Neural cell (in vitro differentiated cells): ENCODE measurements around the gene SYT17. TPM values are rescaled to one million over a fixed set of nuclear protein-coding genes. Genes with fewer than 3 reads are reported as not detected.

ENCODE experiments used
- H2AFZ ChIP-seq: fragments of 200-600, 300-800 bp; sonication (generic), shearing (Covaris generic); 2 replicates; pipeline ENCODE4 v1.6.0; 2014; ENCODE audit warnings: low read depth, mild to moderate bottlenecking, antibody characterized with exemption, low read length, moderate library complexity
- H3F3A ChIP-seq: fragments of 200-600 bp; shearing (Covaris generic); 2 replicates; pipeline ENCODE4 v1.6.1; 2016; ENCODE audit warnings: mild to moderate bottlenecking, moderate library complexity, mixed read lengths, antibody characterized with exemption, low read length; ENCODE audit not compliant: insufficient read depth, poor library complexity, severe bottlenecking
- H3K27ac ChIP-seq: fragments of 200-600, 300-800 bp; sonication (generic), shearing (Covaris generic); 2 replicates; pipeline ENCODE4 v1.5.1; 2014; ENCODE audit warnings: mild to moderate bottlenecking, low read length, moderate library complexity
- H3K27me3 ChIP-seq: fragments of 300-800, 200-600 bp; sonication (generic), shearing (Covaris generic); 2 replicates; pipeline ENCODE4 v1.6.0; 2014; ENCODE audit warnings: mild to moderate bottlenecking, low read depth, low read length, moderate library complexity; ENCODE audit not compliant: insufficient read depth
- H3K36me3 ChIP-seq: fragments of 300-800, 200-600 bp; sonication (generic), shearing (Covaris generic); 2 replicates; pipeline ENCODE4 v1.5.1; 2014; ENCODE audit warnings: mild to moderate bottlenecking, antibody characterized with exemption, low read length, moderate library complexity; ENCODE audit not compliant: insufficient read depth
- H3K4me2 ChIP-seq: fragments of 300-800, 200-600 bp; sonication (generic), shearing (Covaris generic); 2 replicates; pipeline ENCODE4 v1.6.0; 2014; ENCODE audit warnings: mild to moderate bottlenecking, low read length
- H3K4me3 ChIP-seq: fragments of 300-800, 200-600 bp; sonication (generic), shearing (Covaris generic); 2 replicates; pipeline ENCODE4 v1.5.1; 2014; ENCODE audit warnings: mild to moderate bottlenecking, low read length, moderate library complexity
- H3K79me2 ChIP-seq: fragments of 200-600 bp; shearing (Covaris generic); replicated peaks from 2 replicates; pipeline ENCODE4 v1.6.0; 2014; ENCODE audit warnings: mild to moderate bottlenecking, low read length, moderate library complexity; ENCODE audit not compliant: insufficient read depth
- H3K9ac ChIP-seq: fragments of 300-800, 200-600 bp; sonication (generic), shearing (Covaris generic); 2 replicates; pipeline ENCODE4 v1.6.1; 2016; ENCODE audit warnings: mild to moderate bottlenecking, low read length, mixed read lengths
- H3K9me2 ChIP-seq: fragments of 200-600 bp; shearing (Covaris generic); 2 replicates; pipeline ENCODE4 v1.6.1; 2016; ENCODE audit warnings: mild to moderate bottlenecking, low read length, mixed read lengths; ENCODE audit not compliant: insufficient read depth
- H3K9me3 ChIP-seq: fragments of 200-600, 300-800 bp; sonication (generic), shearing (Covaris generic); 2 replicates; pipeline ENCODE4 v1.6.1; 2016; ENCODE audit warnings: mild to moderate bottlenecking, mixed run types, low read length, moderate library complexity, mixed read lengths
- H4K20me1 ChIP-seq: fragments of 200-600 bp; shearing (Covaris generic); 2 replicates; pipeline ENCODE4 v1.6.1; 2016; ENCODE audit warnings: mild to moderate bottlenecking, mixed run types; ENCODE audit not compliant: insufficient read depth
- EZH2 ChIP-seq: fragments of 200-600, 300-800 bp; shearing (Covaris generic), sonication (generic); IDR thresholded peaks from 2 replicates; pipeline ENCODE4 v1.6.1; 2014; ENCODE audit warnings: antibody characterized with exemption, low read length, borderline replicate concordance, mild to moderate bottlenecking; ENCODE audit not compliant: insufficient read depth, poor library complexity, severe bottlenecking
- MXI1 ChIP-seq: fragments of 450-650 bp; conservative IDR thresholded peaks from 2 replicates; pipeline ENCODE4 v1.6.1; 2014; ENCODE audit warnings: antibody characterized with exemption, mild to moderate bottlenecking; ENCODE audit not compliant: poor library complexity, severe bottlenecking
- RAD21 ChIP-seq: fragments of 450-650 bp; conservative IDR thresholded peaks from 2 replicates; pipeline ENCODE4 v1.6.1; 2014; ENCODE audit warnings: antibody characterized with exemption, mild to moderate bottlenecking, moderate library complexity
- TAF1 ChIP-seq: IDR thresholded peaks from 2 replicates; pipeline ENCODE4 v1.6.1; 2012; ENCODE audit warnings: low read depth
- polyA plus RNA-seq: library from polyadenylated mRNA; depleted of rRNA; stranded (reverse); fragments of >200 nt; gene quantifications from 2 replicates; pipeline ENCODE4 v1.2.3, GENCODE V29; 2014
- TF ChIP-seq, protein P1 (sequence below): IDR thresholded peaks from 2 replicates; pipeline ENCODE4 v1.6.1; 2012; ENCODE audit warnings: borderline replicate concordance

Gene SYT17
- polyA plus RNA-seq, 1 donor from 2014 or later: 3.0 TPM

DNA sequence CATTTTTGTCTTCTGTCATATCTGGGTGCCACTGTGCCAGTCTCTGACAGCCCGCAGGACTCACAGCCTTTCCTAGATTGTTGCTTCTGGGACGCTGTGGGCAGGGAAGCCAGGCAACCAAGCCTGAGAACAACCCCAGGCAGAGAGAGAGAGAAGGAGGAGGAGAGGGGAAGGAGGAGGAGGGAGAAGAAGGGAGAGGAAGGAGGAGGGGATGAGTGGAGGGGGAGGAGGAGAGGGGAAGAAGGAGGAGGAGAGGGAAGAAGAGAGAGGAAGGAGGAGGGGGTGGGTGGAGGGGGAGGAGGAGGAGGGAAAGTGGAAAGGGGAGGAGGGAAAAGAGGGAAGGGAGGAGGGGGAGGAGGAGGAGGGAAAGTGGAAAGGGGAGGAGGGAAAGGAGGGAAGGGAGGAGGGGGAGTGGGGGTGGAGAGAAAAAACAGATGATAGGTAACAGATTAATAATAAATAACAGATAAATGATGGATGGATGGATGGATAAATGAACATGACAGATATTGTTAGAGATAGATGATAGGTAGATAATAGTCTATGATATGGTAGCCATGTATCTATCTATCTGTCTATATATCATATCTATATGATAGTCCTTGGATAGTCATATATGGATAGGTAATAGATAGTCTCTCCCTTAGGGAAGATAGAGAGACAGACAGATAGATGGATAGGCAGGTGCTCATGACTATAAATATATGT, 146.8 kb downstream of the SYT17 start:
- Histone ChIP-seq H3K9me2 (no peaks in the 10 kb centered on the region), H3K27me3 (no peaks in the 10 kb centered on the region), H3K27ac (no peak overlapping the region), H3K79me2 (no peaks in the 10 kb centered on the region), H3K4me3 (no peak overlapping the region), H4K20me1 (no peaks in the 10 kb centered on the region), H3K36me3 (no peaks in the 10 kb centered on the region), H3K9ac (no peak overlapping the region), H2AFZ (no peak overlapping the region), H3F3A (no peaks in the 10 kb centered on the region), H3K9me3 (no peaks in the 10 kb centered on the region), H3K4me2 (no peak overlapping the region)
- TF ChIP-seq TAF1: no peak
- TF ChIP-seq EZH2: no peak
- no peak for TF ChIP-seq RAD21

DNA sequence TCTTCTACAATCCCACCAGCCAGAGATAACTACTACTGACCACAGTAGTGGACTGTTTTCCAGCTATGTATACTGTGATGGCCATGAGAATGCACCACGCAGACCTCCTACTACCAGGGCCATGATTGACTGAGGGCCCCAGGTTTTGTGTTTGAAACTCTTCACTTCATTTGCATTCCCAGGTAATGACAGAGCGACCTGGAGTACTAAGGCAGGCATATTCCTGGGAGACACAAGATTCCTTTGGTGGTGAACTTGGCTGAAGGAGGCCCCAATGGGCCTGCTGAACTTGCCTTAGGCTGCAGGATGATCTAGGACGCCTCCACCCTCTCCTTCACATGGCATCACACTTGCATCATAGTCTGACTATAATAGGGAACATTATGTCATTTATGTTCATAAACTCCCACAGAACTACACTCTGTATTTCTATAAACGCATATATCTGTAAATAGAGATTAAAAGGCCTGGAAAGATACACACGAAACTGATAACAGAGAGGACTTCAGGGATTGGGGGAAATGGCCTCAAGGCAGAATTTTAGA, 147.9 kb downstream of the SYT17 start:
- Histone ChIP-seq H3K9me3 (no peaks in the 10 kb centered on the region), H3K27ac (no peak overlapping the region), H3K4me2 (no peak overlapping the region), H2AFZ (no peak overlapping the region), H4K20me1 (no peaks in the 10 kb centered on the region), H3K36me3 (no peaks in the 10 kb centered on the region), H3K27me3 (no peaks in the 10 kb centered on the region), H3K9ac (no peak overlapping the region), H3K9me2 (no peaks in the 10 kb centered on the region), H3K4me3 (no peak overlapping the region), H3K79me2 (no peaks in the 10 kb centered on the region), H3F3A (no peaks in the 10 kb centered on the region)
- TF ChIP-seq, protein P1, sequence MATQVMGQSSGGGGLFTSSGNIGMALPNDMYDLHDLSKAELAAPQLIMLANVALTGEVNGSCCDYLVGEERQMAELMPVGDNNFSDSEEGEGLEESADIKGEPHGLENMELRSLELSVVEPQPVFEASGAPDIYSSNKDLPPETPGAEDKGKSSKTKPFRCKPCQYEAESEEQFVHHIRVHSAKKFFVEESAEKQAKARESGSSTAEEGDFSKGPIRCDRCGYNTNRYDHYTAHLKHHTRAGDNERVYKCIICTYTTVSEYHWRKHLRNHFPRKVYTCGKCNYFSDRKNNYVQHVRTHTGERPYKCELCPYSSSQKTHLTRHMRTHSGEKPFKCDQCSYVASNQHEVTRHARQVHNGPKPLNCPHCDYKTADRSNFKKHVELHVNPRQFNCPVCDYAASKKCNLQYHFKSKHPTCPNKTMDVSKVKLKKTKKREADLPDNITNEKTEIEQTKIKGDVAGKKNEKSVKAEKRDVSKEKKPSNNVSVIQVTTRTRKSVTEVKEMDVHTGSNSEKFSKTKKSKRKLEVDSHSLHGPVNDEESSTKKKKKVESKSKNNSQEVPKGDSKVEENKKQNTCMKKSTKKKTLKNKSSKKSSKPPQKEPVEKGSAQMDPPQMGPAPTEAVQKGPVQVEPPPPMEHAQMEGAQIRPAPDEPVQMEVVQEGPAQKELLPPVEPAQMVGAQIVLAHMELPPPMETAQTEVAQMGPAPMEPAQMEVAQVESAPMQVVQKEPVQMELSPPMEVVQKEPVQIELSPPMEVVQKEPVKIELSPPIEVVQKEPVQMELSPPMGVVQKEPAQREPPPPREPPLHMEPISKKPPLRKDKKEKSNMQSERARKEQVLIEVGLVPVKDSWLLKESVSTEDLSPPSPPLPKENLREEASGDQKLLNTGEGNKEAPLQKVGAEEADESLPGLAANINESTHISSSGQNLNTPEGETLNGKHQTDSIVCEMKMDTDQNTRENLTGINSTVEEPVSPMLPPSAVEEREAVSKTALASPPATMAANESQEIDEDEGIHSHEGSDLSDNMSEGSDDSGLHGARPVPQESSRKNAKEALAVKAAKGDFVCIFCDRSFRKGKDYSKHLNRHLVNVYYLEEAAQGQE: no peak

DNA sequence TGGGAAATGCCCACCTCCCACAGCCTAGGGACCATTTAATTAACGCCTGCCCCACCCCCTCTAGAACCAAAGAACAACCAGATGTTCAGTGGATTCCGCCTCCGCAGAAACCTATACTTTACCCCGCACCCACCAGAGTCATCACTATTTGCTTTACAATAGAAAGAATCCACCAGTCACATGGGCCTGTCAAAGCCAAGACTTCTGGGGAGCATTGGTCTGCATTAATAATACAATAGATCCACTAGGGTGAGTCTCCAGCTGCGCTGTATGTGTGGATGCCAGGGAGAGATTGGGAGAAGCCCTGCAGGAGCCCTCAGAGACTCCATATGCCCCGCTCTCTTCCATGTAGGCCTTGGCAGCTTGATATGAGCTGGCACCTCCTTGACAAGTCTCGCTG, 148.8 kb downstream of the SYT17 start:
- Histone ChIP-seq H3K4me2 (no peak overlapping the region), H3K9ac (no peak overlapping the region), H3K27me3 (no peaks in the 10 kb centered on the region), H3K36me3 (no peaks in the 10 kb centered on the region), H3K9me3 (no peaks in the 10 kb centered on the region), H3K9me2 (no peaks in the 10 kb centered on the region), H3K79me2 (no peaks in the 10 kb centered on the region), H3F3A (no peaks in the 10 kb centered on the region), H3K27ac (no peak overlapping the region), H3K4me3 (no peak overlapping the region), H2AFZ (no peak overlapping the region), H4K20me1 (no peaks in the 10 kb centered on the region)
- TF ChIP-seq MXI1: no peak

Other genes starting within 250 kb of the SYT17 start
- gene SMG1, start 241.8 kb upstream of the SYT17 start, polyA plus RNA-seq: 26.3 and 32.7 TPM in 2 replicates
- gene TMC7, start 184.3 kb upstream of the SYT17 start, polyA plus RNA-seq: 2.3 and 3.5 TPM in 2 replicates
- 38.5 and 47.0 TPM in 2 replicates for gene COQ7, start 100.6 kb upstream of the SYT17 start, polyA plus RNA-seq
- not detected in 2 replicates for gene ITPRIPL2, start 54.3 kb upstream of the SYT17 start, polyA plus RNA-seq
- not detected in 2 replicates for gene CLEC19A, start 117.5 kb downstream of the SYT17 start, polyA plus RNA-seq
- gene TMC5, start 249.6 kb downstream of the SYT17 start, polyA plus RNA-seq: not detected in 2 replicates